ENCODE measurements around the gene SUSD1.

GRCh38 chr9:112084334-112084733 lies 90.8 kb downstream of the SUSD1 start:
- TF ChIP-seq EZH2 (IDR thresholded peaks at IDR 0.05; ENCODE audit: low read length, unreplicated experiment) (no peak), CTCF (conservative IDR thresholded peaks at IDR 0.05; ENCODE audit: low read depth, low read length) (no peak)

All from PC-3 (cell line).